ENCODE data around the gene BCAN.

BCAN gene

DNA sequence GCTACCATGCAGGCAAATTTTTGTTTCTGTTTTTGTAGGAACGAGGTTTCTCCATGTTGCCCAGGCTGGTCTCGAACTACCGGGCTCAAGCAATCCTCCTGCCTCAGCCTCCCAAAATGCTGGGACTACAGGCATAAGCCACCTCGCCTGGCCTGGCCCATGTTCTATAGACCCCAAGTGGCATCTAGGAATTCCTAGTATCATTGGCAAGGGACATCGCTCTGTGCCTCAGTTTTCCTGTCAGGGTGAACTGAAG is 20.8 kb downstream of the BCAN start:
- no peak for DNase-seq (ENCODE audit: low read depth)

DNA sequence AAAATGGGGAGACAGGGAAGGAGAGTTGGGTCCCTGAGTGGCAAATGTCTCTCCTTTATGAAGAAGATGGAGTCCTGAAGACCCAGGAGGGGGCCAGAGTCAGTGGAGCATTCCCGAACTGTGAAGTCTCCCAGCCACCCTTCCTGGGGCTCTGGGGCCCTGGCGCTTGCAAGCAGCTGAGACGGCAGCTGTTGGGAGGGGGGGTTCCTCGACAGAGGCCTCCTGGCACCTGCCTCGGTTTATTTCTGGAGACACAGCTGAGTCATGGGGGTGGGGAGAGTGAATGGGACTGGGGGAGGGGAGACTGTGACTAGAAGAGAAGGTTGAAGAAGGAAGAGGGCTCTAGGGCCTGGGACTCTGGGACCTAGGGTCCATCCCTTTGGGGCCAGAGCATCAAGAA is 21.3 kb downstream of the BCAN start:
- DNase-seq (ENCODE audit: low read depth): no peak

GRCh38 chr1:156664046-156664766 is 22.3 kb downstream of the BCAN start:
- no peak for DNase-seq (ENCODE audit: low read depth)

GRCh38 chr1:156664767-156665411 is 23.0 kb downstream of the BCAN start:
- no peak for DNase-seq (ENCODE audit: low read depth)

- no peak for DNase-seq (ENCODE audit: low read depth)
Observed at GRCh38 chr1:156665539-156665938, 23.6 kb downstream of the BCAN start.

DNA sequence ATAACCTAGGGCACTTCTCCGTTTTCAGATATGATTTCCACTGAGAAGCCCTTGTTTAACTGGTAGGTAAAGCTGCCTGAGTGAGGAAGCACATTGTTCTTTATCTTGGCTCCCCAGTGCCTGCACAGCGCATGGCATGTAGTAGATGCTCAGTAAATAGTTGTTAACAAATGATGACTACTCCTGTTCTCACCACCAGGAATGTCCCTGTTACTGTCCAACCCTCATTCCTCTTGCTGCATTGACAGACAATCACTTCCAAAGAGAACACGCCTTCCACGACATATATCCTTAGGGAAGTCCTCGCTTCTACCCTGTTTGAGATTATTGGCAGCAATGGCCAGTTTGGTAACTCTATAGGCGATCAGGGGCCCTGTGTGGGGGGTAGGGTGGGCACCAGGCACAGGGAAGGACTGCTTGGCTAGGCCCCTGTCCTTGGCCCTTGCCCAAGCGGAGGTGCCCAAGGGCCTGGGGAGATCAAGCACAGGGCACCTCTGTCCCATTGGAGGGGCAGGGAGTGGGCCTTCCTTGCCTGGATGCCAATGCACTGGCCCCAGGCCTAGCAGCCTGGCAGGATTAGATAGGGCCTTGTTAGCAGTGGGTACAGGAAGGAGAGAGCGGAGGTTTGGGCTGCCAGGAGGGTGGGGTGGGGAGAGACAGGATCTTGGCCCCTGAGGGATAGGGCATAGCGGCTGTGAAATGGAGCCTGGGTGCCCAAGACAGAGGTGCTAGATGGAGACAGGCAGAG is 25.1 kb downstream of the BCAN start:
- DNase-seq (ENCODE audit: low read depth): no peak

DNA sequence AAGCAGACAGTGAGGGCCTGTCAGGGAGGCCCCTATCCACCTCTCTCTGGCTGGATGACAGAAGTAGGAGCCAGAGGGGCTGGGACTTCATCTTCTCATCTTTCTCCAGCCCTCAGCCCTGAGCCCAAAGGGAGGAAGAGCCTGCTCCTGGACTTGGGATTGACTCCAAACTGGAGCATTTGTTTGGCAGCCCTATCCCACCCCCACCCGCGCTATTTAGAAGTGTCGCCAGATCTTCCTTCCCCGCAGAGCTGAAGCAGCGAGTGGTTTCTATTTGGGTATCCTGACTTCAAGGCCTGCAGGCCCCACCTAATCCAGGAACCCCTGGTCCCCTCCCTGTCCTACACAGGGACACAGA is 25.7 kb downstream of the BCAN start:
- no peak for DNase-seq (ENCODE audit: low read depth)

DNA sequence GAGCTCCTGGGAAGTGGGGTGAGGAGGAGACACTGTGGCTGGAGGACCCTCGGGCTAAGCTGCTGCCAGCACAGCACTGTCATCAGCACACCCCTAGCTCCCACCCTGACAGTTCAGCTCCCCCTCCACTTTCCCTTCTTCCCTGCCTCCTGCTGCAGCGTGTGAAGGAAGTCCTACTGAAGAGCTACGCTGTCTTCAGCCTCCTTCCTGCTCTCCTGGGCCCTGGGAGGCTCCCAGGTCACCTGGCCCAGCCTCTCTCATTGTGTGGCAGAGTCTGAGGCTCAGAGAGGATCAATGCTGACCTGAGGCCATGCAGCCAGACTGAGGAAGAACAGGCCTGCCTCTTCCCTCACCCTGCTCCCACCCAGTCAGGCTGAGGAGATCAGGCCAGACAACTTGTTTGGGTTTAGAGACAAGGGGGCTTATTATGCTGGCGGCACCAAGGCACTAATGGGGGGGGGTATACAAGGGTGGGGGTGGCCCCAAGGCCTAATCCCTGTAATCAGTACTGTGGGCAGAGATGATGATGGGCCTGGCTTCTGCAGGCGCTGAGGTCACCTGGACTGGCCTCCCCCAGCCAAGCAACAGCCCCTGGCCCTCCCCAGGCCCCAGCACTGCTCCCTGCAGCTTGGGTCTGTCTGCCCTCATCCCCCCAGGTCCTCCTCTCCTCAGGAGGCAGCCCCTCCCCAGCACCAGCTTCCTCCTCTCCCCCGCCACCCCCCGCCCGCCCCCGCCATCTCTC is 26.2 kb downstream of the BCAN start:
- no peak for DNase-seq (ENCODE audit: low read depth)

GRCh38 chr1:156668801-156669637 is 27.1 kb downstream of the BCAN start:
- no peak for DNase-seq (ENCODE audit: low read depth)

GRCh38 chr1:156669794-156670193 is 27.9 kb downstream of the BCAN start:
- DNase-seq (ENCODE audit: low read depth): no peak

DNA sequence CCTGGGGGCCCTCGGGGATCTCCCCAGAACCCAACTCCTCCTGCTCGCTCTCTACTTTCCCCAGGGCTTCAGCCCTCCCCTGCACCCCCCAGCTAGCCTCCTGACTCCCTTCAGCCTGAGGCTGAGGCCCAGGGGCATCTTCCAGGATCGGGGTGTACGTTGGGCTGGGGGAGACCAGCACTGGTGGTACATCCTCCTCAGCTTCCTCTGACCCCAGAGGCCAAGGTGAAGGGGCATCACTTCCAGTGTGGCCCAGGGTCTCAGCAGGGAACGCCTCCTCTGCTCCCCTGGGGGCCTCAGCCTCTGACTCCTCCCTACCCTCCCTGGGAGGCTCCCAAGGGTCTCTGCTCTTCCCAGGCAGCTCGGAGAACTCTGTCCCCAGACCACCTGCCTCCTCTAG is 28.4 kb downstream of the BCAN start:
- DNase-seq (ENCODE audit: low read depth): no peak

GRCh38 chr1:156670791-156671190 is 28.9 kb downstream of the BCAN start:
- no peak for DNase-seq (ENCODE audit: low read depth)

GRCh38 chr1:156671804-156672203 is 29.9 kb downstream of the BCAN start:
- DNase-seq (ENCODE audit: low read depth): no peak

DNA sequence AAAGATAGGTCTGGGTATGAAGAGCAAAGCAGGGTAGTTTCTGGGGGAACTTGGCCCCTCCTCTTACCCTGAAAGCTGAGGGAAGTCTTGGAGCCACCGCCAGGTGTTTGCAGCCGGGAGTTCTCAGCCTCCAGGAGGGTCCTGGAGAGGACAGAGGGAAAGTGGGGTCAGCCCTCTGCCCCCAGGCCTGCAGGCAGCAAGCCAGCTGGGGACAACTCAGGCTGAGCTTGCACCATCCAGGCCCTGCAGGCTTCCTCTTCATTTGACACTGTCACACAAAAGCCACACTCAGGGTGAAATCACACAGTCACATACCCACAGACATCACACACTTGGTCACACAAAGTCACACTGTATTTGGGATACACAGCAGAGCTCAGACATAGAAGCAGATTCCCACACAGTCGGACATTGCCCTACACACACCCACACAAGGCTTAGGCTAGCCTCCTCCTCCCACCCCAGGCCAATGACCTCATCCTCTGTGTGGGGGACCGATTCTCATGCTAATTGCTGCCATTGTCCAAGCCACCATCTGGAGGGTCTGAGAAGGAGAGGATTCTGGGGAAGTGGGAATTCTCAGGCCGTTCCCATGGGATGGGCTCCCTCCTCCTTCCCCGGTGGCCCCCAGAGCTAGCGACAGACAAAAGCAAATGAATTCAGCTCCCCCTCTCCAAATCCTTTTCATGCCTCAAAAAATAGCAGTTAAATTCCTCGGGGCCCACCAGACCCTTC is 31.6 kb downstream of the BCAN start:
- DNase-seq (ENCODE audit: low read depth): no peak

DNA sequence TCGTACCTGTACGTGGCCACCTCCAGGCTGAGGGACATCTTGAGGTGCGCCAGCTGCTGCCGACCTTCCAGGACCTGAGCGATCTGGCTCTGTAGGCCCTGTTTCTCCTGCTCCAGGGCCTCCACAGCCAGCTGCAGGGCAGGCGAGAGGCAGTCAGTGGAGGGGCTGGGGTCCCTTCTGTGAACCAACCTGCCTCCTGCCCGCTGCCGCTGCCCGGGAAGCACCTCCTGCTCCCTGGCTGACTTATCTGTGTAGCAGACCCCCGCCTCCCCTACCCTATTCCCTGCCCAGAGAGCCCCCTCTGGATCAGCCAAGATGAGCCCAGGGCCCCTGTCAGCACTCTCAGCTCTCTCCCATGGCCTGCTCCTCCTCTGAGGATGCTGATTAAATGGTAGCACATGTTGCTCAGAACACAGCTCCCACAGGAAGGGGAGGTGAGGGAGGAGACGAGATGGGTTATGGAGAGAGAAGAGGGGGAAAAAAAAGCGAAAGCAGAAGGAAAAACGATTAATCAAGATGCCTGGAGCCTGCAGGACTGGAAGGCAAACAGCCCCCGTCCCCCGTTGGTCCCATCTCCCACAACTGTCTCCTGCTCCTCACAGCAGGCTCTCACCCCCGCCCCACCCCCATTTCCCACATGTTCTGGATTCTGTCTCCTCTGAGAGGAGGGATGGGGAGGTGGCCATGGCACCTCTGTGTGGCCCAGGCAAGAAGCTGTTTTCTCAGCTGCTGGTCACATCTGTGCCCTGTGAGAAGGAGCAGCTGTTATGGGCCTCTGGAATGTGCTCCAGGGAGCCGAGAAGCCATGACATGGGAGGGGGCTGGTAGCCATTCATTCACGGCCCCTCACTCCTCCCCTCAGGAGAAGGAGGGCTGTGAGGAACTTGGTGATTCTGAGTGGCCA is 33.5 kb downstream of the BCAN start:
- DNase-seq (ENCODE audit: low read depth): no peak

DNA sequence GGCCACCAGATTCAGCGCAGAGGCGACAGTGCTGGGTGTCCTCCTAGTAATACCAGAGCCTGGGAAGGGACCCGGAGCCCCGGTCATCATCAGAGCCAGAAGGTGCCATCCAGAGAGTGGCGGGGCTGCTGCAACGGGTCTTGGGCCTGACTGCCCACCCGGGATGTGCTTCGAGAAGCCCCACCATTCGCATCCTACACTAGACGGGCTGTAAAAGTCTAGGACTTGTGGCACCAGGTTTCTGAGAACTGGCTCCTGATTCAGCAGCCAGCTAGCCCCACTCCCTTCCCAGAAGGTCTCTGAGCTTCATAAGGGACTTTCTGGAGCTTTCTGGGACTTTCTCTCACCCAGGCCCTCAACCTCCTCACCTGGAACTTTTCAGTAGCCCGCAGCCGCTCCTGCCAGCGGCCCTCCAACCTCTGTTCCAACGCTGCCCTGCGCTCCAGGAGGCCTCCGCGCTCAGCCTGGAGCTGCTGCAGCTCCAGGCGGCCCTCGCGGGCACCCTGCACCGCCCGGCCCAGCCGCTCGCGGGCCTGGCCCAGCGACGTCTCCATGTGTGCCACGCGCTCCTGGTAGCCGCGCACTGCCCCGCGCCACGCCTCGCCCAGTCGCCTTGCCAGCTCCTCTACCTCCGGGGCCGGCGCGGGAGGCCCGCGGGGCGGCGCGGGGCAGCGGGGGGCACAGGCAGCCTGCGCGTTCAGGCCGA is 34.4 kb downstream of the BCAN start:
- DNase-seq (ENCODE audit: low read depth): no peak

DNA sequence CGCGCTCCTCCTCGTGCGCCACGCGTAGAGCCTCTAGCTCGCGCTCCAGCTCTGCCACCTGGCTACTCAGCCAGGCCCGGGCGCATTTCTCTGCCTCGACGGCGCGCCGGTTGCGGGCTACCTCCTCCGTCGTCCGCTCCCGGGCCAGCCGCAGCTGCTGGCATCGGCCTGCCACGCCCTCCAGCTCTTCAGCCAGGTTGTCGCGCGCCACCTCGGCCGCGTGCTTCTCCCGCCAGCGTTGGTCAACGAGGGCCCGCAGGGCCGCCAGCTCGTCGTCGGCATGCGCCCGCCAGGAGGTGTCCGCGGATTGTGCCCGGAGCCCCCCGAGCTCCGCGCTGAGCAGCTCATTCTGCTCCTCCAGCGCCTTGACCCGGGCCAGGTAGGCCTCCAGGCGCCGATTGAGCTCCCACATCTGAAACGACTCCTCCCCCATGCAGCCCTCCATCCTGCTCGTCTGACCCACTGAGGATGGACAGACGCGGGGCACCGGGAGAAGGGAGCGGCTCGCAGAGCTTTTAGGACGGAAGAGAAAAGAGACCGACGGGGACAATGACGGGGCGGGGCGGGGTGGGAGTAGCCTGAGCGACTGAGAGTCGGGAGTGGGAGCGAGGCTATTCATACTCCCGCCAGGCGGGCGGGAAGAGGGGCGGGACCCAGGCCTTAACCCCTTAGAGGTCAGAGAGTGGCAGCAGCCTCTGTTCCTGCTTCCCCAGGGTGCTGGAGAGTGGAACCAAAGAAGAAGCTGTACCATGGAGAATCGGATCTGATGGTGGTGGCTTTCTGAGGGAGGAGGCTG is 35.1 kb downstream of the BCAN start, which contains the start of gene NES:
TSS of gene NES (minus strand) at position 588 of the 796 bp plus-strand sequence. CDS start at position 445, 143 bp downstream.
- DNase-seq (ENCODE audit: low read depth): no peak

Measured in T-helper 22 cell (primary cell).